IPS-NIHi7 (cell line): Measurements from ENCODE around the gene CCNYL1.
"Not testable (repeated sequence)": the region's sequence is repeated elsewhere in the genome, so short reads cannot be mapped to it uniquely, and the experiment has no call there.

Experiments
- DNase-seq: peaks from one replicate; pipeline ENCODE4 v3.0.0; 2012; ENCODE audit warnings: mixed read lengths; ENCODE audit errors: extremely low spot score

Gene CCNYL1

GRCh38 chr2:207697411-207697810, 14.0 kb upstream of the CCNYL1 start:
- DNase-seq: no peak

- no peak for DNase-seq
Observed at GRCh38 chr2:207698301-207698700, 13.1 kb upstream of the CCNYL1 start.

- no peak for DNase-seq
Observed at GRCh38 chr2:207704078-207704477, 7.4 kb upstream of the CCNYL1 start.

- DNase-seq: no peak
Observed at GRCh38 chr2:207704671-207705070, 6.8 kb upstream of the CCNYL1 start.

GRCh38 chr2:207706936-207707860, 4.2 kb upstream of the CCNYL1 start:
- DNase-seq: peak; percentile 22

GRCh38 chr2:207711750-207712530, 500 bp downstream of the CCNYL1 start:
- DNase-seq: peak; percentile 62

GRCh38 chr2:207716056-207716455, 4.6 kb downstream of the CCNYL1 start:
- DNase-seq: no peak

GRCh38 chr2:207718521-207718920, 7.1 kb downstream of the CCNYL1 start:
- DNase-seq: no peak

GRCh38 chr2:207719008-207719407, 7.6 kb downstream of the CCNYL1 start:
- no peak for DNase-seq

- not testable (repeated sequence) for DNase-seq
Observed at GRCh38 chr2:207719655-207720054, 8.2 kb downstream of the CCNYL1 start.

GRCh38 chr2:207720517-207721187, 9.2 kb downstream of the CCNYL1 start:
- DNase-seq: no peak

GRCh38 chr2:207722773-207723424, 11.5 kb downstream of the CCNYL1 start:
- no peak for DNase-seq

- DNase-seq: not testable (repeated sequence)
Observed at GRCh38 chr2:207723425-207723787, 12.0 kb downstream of the CCNYL1 start.

GRCh38 chr2:207724113-207724512, 12.7 kb downstream of the CCNYL1 start:
- DNase-seq: no peak

GRCh38 chr2:207725873-207726578, 14.6 kb downstream of the CCNYL1 start:
- DNase-seq: no peak

GRCh38 chr2:207727261-207727660, 15.8 kb downstream of the CCNYL1 start:
- no peak for DNase-seq

- no peak for DNase-seq
Observed at GRCh38 chr2:207729465-207729998, 18.1 kb downstream of the CCNYL1 start.

GRCh38 chr2:207731138-207731537, 19.7 kb downstream of the CCNYL1 start:
- no peak for DNase-seq

- DNase-seq: no peak
Observed at GRCh38 chr2:207733597-207734240, 22.3 kb downstream of the CCNYL1 start.

- no peak for DNase-seq
Observed at GRCh38 chr2:207734264-207734635, 22.8 kb downstream of the CCNYL1 start.
